Measurements from ENCODE around the gene VPS33A. TPM values are rescaled to one million over a fixed set of nuclear protein-coding genes. Genes with fewer than 3 reads are reported as not detected.
A peak's percentile ranks its signal among the peaks of the same experiment; 100 is the strongest.

The VPS33A gene
- total and polyA plus RNA-seq, 2 of the 13 experiments (the other 11 are each of a cell fraction or from before 2014, with no cell fraction given): 11.0 to 43.6 TPM

DNA sequence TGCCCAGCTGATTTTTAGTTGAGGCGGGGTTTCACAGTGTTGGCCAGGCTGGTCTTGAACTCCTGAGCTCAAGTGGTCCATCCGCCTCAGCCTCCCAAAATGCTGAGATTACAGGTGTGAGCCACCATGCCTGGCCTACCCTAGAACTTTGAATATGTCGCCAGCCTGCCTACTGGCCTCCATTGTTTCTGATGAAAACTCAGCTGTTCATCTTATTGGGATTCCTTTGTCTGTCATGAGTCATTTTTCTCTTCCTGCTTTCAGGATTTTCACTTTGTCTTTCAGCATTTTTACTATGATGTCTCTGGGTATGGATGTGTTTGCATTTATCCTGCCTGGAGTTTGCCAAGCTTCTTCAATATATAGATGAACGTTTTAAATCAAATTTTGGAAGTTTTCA lies 70.9 kb downstream of the VPS33A start:
- DNase-seq (ENCODE audit: low spot score): no peak
- Histone ChIP-seq H3K9me3 (ENCODE audit: low read length) (no peaks in the 10 kb centered on the region), H2AFZ (ENCODE audit: low read length) (no peak overlapping the region), H3K4me1 (ENCODE audit: insufficient read depth, low read length) (peaks cover 45% of the 10 kb centered on the region), H3K4me3 (replicated peaks in 1 of 3; ENCODE audit: insufficient read depth in 1 of 3, low read depth in 2 of 3, low read length in 3 of 3) (no peak overlapping the region), H4K20me1 (ENCODE audit: insufficient read depth, low read length) (no peaks in the 10 kb centered on the region), H3K4me2 (ENCODE audit: low read depth, low read length) (no peak overlapping the region), H3K79me2 (ENCODE audit: insufficient read depth, low read length) (no peaks in the 10 kb centered on the region), H3K27ac (ENCODE audit: extremely low read length, insufficient read depth, low read length) (no peak overlapping the region), H3K9ac (ENCODE audit: insufficient read depth, low read depth, low read length) (no peak overlapping the region), H3K27me3 (ENCODE audit: control insufficient read depth in 1 of 2, insufficient read depth in 2 of 2, low read length in 2 of 2) (peaks cover 2 to 49% of the 10 kb centered on the region in 2 experiments; a peak in 4 of 5 replicates), H3K36me3 (replicated peaks in 1 of 2; ENCODE audit: control insufficient read depth in 1 of 2, insufficient read depth in 2 of 2, low read length in 2 of 2) (no peaks in the 10 kb centered on the region)
- FAIRE-seq: no peak
- no TSS peak for BruUV-seq (replicated peaks)
- ChIA-PET POLR2A (no interaction called here), CTCF (ENCODE audit: low intra/inter-chr PET ratio, low total read pairs) (no interaction called here)
- in situ Hi-C loops (cut with HindIII; ENCODE audit: extremely low pct_ligation_motif_present, low pct_unique_long_range_greater_than_20kb) (loop anchor here (5.0 kb wide), 1 partner anchor 53 kb away; no protein-coding TSS in a partner anchor), intact Hi-C loops (cut with micrococcal nuclease; ENCODE audit: unreplicated experiment) (no loop called here)
- TF ChIP-seq PTBP1 (IDR thresholded peaks at IDR 0.05; ENCODE audit: low read depth, low read length, poor library complexity, severe bottlenecking) (no peak), SAFB2 (CRISPR knock-in tag; IDR thresholded peaks at IDR 0.05; ENCODE audit: borderline replicate concordance, low read depth) (no peak), SIN3B (IDR thresholded peaks at IDR 0.05; ENCODE audit: low read length) (no peak), KDM3A (CRISPR knock-in tag; IDR thresholded peaks at IDR 0.05; ENCODE audit: low read depth) (no peak), ZNF317 (CRISPR knock-in tag; IDR thresholded peaks at IDR 0.05) (peak; percentile 97)
- 28% methylated on average over 3 of the region's 4 CpGs for WGBS (ENCODE audit: low lambda C conversion rate)
- no peak for ATAC-seq

DNA sequence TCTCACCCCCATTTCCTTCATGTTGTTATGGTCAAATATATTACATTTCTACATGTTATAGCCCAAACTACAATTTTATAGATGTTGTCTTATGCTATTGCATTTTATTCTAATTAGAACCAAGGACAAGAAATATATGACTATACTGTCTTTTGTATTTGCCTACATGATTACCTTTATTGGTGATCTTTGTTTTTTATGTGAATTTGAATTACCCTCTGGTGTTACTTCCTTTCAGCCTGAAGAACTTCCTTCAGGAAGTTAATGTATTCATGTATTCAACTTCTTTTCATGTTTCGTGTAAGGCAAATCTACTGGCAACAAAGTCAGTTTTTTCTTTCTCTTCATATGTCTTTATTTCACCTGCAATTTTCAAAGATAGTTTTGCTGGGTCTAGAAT lies 71.5 kb downstream of the VPS33A start:
- Histone ChIP-seq H3K27me3 (ENCODE audit: control insufficient read depth in 1 of 2, insufficient read depth in 2 of 2, low read length in 2 of 2) (peaks cover 6 to 43% of the 10 kb centered on the region in 2 experiments), H4K20me1 (ENCODE audit: insufficient read depth, low read length) (no peaks in the 10 kb centered on the region), H3K27ac (ENCODE audit: extremely low read length, insufficient read depth, low read length) (no peak overlapping the region), H3K4me3 (replicated peaks in 1 of 3; ENCODE audit: insufficient read depth in 1 of 3, low read depth in 2 of 3, low read length in 3 of 3) (no peak overlapping the region), H3K9me3 (ENCODE audit: low read length) (no peaks in the 10 kb centered on the region), H2AFZ (ENCODE audit: low read length) (no peak overlapping the region), H3K36me3 (replicated peaks in 1 of 2; ENCODE audit: control insufficient read depth in 1 of 2, insufficient read depth in 2 of 2, low read length in 2 of 2) (no peaks in the 10 kb centered on the region), H3K4me2 (ENCODE audit: low read depth, low read length) (no peak overlapping the region), H3K4me1 (ENCODE audit: insufficient read depth, low read length) (peaks cover 39% of the 10 kb centered on the region), H3K79me2 (ENCODE audit: insufficient read depth, low read length) (no peaks in the 10 kb centered on the region), H3K9ac (ENCODE audit: insufficient read depth, low read depth, low read length) (no peak overlapping the region)
- ATAC-seq: no peak
- TF ChIP-seq ZNF792 (CRISPR knock-in tag; IDR thresholded peaks at IDR 0.05) (no peak), TOE1 (CRISPR knock-in tag; IDR thresholded peaks at IDR 0.05) (no peak), ONECUT2 (CRISPR knock-in tag; IDR thresholded peaks at IDR 0.05) (no peak), ZFP82 (CRISPR knock-in tag; IDR thresholded peaks at IDR 0.05; ENCODE audit: borderline replicate concordance) (no peak)
- no TSS peak for BruUV-seq (replicated peaks)
- DNase-seq (ENCODE audit: low spot score): no peak
- in situ Hi-C loops (cut with HindIII; ENCODE audit: extremely low pct_ligation_motif_present, low pct_unique_long_range_greater_than_20kb) (loop anchor here (5.0 kb wide), 1 partner anchor 53 kb away; no protein-coding TSS in a partner anchor), intact Hi-C loops (cut with micrococcal nuclease; ENCODE audit: unreplicated experiment) (no loop called here)
- ChIA-PET CTCF (ENCODE audit: low intra/inter-chr PET ratio, low total read pairs) (no interaction called here), POLR2A (no interaction called here)
- 27% methylated on average over 1 of the region's 1 CpG for WGBS (ENCODE audit: low lambda C conversion rate)
- FAIRE-seq: no peak

Measured in HepG2 (cell line).